ENCODE data around the gene IRF3. TPM values are rescaled to one million over a fixed set of nuclear protein-coding genes. Genes with fewer than 3 reads are reported as not detected.
A peak's percentile ranks its signal among the peaks of the same experiment; 100 is the strongest.

Gene IRF3
- total and polyA plus RNA-seq, 4 donors: 52.8 to 97.3 (median 81.5) TPM

- no peaks in the 10 kb centered on the region for H3K27me3 ChIP-seq (ENCODE audit: control insufficient read depth in 3 of 3, insufficient read depth in 3 of 3, low read length in 2 of 3)
- DNase-seq (peak; percentile 100), ATAC-seq (ENCODE audit: insufficient read depth, low FRiP score) (peak; percentile 84)
- WGBS, 2 donors: 0% methylated on average over 34 of the region's 34 CpGs
- H3K9ac ChIP-seq (ENCODE audit: insufficient read depth in 1 of 2, low read length in 2 of 2): peak overlapping the region in 1 of 2 donors; percentile 81
- H3K4me3 ChIP-seq: peak overlapping the region; percentile 83
- H3K9me3 ChIP-seq (ENCODE audit: control insufficient read depth in 4 of 4, insufficient read depth in 3 of 4, low read length in 3 of 4): no peaks in the 10 kb centered on the region
- H3K4me1 ChIP-seq (ENCODE audit: control insufficient read depth in 5 of 5, insufficient read depth in 5 of 5, low read length in 5 of 5): peaks cover 9 to 36% (median 16%) of the 10 kb centered on the region in 5 donors
- H3K27ac ChIP-seq (ENCODE audit: low read depth in 1 of 2, low read length in 1 of 2): peak overlapping the region; percentile 90 to 91
- no peak for TF ChIP-seq CTCF (IDR thresholded peaks at IDR 0.05; ENCODE audit: control extremely low read depth, extremely low read depth)
- peaks cover 0 to 10% (median 5%) of the 10 kb centered on the region in 4 donors for H3K36me3 ChIP-seq (ENCODE audit: control insufficient read depth in 4 of 4, insufficient read depth in 4 of 4, low read length in 4 of 4)
Measured at GRCh38 chr19:49676784-49677230, 11.2 kb upstream of the IRF3 start.

GRCh38 chr19:49676136-49676783 is 10.6 kb upstream of the IRF3 start:
- Histone ChIP-seq H3K27ac (ENCODE audit: low read depth in 1 of 2, low read length in 1 of 2) (peak overlapping the region; percentile 82 to 93), H3K4me1 (ENCODE audit: control insufficient read depth in 5 of 5, insufficient read depth in 5 of 5, low read length in 5 of 5) (peaks cover 9 to 36% (median 16%) of the 10 kb centered on the region in 5 donors), H3K4me3 (no peak overlapping the region), H3K36me3 (ENCODE audit: control insufficient read depth in 4 of 4, insufficient read depth in 4 of 4, low read length in 4 of 4) (peaks cover 0 to 8% (median 4%) of the 10 kb centered on the region in 4 donors), H3K9ac (ENCODE audit: insufficient read depth in 1 of 2, low read length in 2 of 2) (peak overlapping the region in 1 of 2 donors; percentile 88), H3K9me3 (ENCODE audit: control insufficient read depth in 4 of 4, insufficient read depth in 3 of 4, low read length in 3 of 4) (no peaks in the 10 kb centered on the region), H3K27me3 (ENCODE audit: control insufficient read depth in 3 of 3, insufficient read depth in 3 of 3, low read length in 2 of 3) (no peaks in the 10 kb centered on the region)
- TF ChIP-seq CTCF (IDR thresholded peaks at IDR 0.05; ENCODE audit: control extremely low read depth, extremely low read depth): no peak
- ATAC-seq (ENCODE audit: insufficient read depth, low FRiP score) (no peak), DNase-seq (peak in 1 of 3 donors; percentile 97)
- WGBS, 2 donors: 1 to 2% methylated on average over 27 of the region's 27 CpGs

- peak; percentile 68 to 71 (median 71) for DNase-seq
- 26 to 33% methylated on average over 26 to 28 of the region's 28 CpGs for WGBS, 2 donors
- H3K9ac ChIP-seq (ENCODE audit: insufficient read depth in 1 of 2, low read length in 2 of 2): no peak overlapping the region
- no peaks in the 10 kb centered on the region for H3K27me3 ChIP-seq (ENCODE audit: control insufficient read depth in 3 of 3, insufficient read depth in 3 of 3, low read length in 2 of 3)
- peaks cover 0 to 7% (median 2%) of the 10 kb centered on the region in 4 donors for H3K36me3 ChIP-seq (ENCODE audit: control insufficient read depth in 4 of 4, insufficient read depth in 4 of 4, low read length in 4 of 4)
- no peak for ATAC-seq (ENCODE audit: insufficient read depth, low FRiP score)
- H3K9me3 ChIP-seq (ENCODE audit: control insufficient read depth in 4 of 4, insufficient read depth in 3 of 4, low read length in 3 of 4): no peaks in the 10 kb centered on the region
- peak; percentile 77 for TF ChIP-seq CTCF (IDR thresholded peaks at IDR 0.05; ENCODE audit: control extremely low read depth, extremely low read depth)
- H3K27ac ChIP-seq (ENCODE audit: low read depth in 1 of 2, low read length in 1 of 2): peak overlapping the region in 1 of 2 donors; percentile 68
- H3K4me3 ChIP-seq: no peak overlapping the region
- H3K4me1 ChIP-seq (ENCODE audit: control insufficient read depth in 5 of 5, insufficient read depth in 5 of 5, low read length in 5 of 5): peaks cover 0 to 9% (median 4%) of the 10 kb centered on the region in 5 donors
Measured at GRCh38 chr19:49672131-49672919, 6.7 kb upstream of the IRF3 start.
